GM19351 (cell line): ENCODE data around the gene CCDC33.
A peak's percentile ranks its signal among the peaks of the same experiment; 100 is the strongest.

Source experiments
- ATAC-seq: cut with Tn5 transposase; IDR thresholded peaks from one replicate; pipeline ENCODE4 v1.9.1; 2021; ENCODE audit warnings: mild to moderate bottlenecking, moderate library complexity; ENCODE audit not compliant: unreplicated experiment

CCDC33 gene

DNA sequence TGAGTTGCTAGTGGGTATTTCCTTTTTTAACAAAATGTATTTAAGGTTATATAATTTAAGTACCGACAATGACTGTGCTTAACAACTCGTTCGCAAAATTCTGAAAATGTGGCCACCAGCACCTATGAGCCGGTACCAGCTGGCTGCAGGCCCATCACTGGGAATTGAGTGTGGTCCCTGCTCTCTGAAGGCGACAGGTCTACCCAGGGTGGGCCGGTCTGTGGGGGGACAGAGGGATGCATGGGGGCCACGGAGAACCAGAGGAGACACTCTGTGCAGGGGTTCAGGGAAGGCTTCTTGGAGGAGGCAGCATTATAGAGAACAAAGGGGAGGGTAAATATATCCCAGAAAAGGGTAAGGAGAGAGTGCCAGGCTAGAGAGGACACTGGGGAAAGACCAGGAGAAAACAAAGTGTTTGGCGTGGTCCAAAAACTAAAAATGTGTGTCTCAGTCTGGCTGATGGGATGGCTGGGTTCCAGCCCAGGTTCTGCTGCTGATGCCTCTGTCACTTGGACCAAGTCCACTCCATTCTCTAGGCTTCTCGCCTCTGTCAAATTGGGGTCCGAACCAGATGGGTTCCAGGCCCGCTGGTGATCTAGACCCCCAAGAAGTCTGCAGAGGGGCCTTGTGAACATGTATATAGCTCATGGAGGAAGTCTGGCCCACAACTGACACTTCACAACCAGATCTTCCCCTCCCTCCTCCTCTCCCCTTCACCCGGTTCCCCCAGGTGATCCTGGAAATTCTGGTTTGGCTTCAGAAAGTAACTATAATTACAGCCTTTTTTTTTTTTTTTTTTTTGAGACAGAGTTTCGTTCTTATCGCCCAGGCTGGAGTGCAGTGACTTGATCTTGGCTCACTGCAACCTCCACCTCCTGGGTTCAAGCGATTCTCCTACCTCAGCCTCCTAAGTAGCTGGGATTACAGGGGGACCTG is 142.0 kb downstream of the CCDC33 start:
- ATAC-seq = no peak

DNA sequence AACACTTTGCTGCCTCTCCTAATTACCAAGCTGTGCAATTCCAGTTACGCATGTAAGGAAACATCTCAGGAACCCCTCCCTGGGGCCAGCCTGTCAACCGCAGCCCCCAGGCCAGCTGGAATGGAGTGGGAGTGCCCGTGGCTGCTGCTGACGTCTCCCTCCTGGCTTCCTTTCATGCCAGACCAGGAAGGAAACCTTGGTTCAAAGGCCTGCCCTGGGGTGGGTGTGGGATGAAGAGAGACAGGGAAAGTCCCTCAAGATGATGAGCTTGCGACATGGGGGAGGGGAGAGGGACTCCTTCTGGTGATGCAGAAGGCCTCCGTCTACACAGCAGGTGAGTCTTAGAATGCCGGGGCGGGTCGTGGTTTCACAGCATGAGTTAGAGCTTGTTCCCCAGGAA is 142.7 kb downstream of the CCDC33 start:
- no peak for ATAC-seq

GRCh38 chr15:74380361-74381189 is 144.4 kb downstream of the CCDC33 start:
- ATAC-seq = no peak

DNA sequence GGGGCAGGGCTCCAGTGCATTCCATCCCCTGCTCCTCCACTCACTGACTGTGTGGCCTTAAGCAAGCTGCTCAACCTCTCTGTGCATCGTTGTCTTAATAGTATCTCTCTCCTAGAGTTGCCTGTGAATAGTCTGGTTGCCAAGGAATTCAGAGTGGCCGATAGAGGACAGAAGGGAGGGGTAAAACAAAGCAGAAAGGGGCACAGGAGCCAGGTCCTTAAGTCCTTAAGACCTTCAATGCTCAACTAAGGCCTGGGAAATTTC is 145.0 kb downstream of the CCDC33 start:
- no peak for ATAC-seq

DNA sequence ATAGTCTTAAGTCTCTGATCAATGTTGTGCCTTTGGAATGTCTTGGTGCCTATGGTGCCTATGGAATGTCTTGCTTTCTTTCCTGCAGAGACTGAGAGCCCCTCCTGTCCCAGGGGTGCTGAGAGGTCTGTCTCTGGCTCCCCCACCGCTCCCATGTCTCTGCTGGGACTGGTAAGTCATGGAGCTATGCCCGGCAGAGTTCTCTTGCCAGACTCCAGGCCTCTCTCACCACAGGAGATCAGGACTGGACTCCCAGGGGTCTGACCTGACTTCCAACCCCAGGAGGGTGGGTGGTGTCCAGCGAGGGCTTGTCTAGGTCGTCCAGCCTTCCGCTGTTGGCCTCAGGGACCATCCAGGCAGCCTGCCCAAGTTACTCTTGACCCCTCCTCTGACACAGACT is 145.4 kb downstream of the CCDC33 start:
- ATAC-seq = no peak

GRCh38 chr15:74382004-74382816 is 146.1 kb downstream of the CCDC33 start:
- ATAC-seq = no peak

GRCh38 chr15:74383286-74383685 is 147.2 kb downstream of the CCDC33 start:
- no peak for ATAC-seq

GRCh38 chr15:74383695-74384565 is 147.8 kb downstream of the CCDC33 start:
- peak; percentile 57 for ATAC-seq

GRCh38 chr15:74384566-74384880 is 148.4 kb downstream of the CCDC33 start:
- ATAC-seq = no peak

DNA sequence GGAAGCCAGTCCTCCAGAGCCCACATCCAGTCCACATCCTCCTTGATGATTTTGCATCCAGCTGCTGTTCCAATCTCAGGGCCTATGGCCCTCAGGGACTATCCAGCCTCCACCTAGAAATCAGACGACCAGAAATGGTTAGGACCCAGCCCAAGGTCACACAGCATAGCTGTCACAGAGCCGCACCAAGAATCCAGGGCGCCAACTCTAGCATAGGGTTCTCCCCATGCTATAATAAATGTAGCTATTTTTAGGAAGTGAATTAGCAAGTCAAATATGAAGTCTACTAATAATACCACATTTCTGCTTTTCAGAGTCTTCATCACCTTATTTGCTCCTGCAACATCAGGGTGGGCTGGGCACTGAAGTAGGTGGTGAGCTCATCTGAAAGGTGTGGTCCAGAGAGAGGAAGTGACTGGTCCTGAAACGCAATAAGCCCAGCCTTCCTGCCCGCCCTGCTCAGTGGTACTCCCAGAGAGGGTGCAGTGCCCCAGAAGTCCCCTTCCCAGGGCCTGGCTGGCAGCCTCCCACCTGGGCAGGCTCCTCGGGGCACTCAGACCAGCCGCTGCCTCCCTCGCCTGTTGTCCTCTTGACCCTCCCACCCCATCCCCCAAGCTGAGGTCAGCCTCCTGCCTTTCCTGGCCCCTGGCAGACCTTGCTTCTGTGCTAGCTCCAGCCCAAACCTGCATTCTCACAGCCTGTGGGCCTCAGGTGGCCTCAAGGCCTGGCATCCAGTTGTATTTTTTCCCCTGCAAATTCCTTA is 148.9 kb downstream of the CCDC33 start:
- peak; percentile 63 for ATAC-seq

- ATAC-seq = no peak
These were observed 149.6 kb downstream of the CCDC33 start for GRCh38 chr15:74385733-74386132.
